Vagina (tissue), 2 donors: ENCODE measurements around the gene AWAT1.

Source experiments
- POLR2AphosphoS5 ChIP-seq, 2 donors: sonication (generic); formaldehyde crosslinking; IDR thresholded peaks; one replicate each; pipeline ENCODE4 v1.9.0; 2017; ENCODE audit warnings: antibody characterized with exemption in 2 of 2, mild to moderate bottlenecking in 2 of 2, low read depth in 1 of 2; ENCODE audit not compliant: insufficient read depth in 1 of 2
- TF ChIP-seq, protein P1 (sequence below), 3 experiments: fragments of 450-650 bp in 2 of 3; fragments of 200-600 bp in 1 of 3; sonication (generic) in 1 of 3; IDR thresholded peaks; one replicate each; pipeline ENCODE4 v1.5.1; 2017 to 2019; ENCODE audit warnings: antibody characterized with exemption in 3 of 3, mild to moderate bottlenecking in 2 of 3, moderate library complexity in 2 of 3

DNA sequence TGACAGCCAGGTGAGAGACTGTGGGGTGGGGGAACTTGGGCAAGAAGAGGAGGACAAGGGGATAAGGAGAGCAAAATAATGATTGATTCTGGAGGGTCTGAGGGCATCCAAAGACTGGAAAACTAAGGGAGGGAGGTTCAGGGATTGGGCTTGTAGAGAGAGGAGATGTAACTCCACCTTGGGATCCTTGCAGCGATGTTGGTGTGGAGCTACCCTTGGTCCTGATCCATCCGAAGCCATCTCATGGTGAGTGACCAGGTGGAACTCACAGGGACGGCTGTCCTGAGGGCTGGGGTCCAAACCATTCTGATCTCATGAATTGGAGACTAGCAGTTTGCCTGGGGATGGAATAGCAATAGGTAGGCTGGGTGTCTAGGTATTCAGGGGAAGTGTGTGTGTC, 46.1 kb downstream of the AWAT1 start:
- TF ChIP-seq POLR2AphosphoS5 (IDR thresholded peaks at IDR 0.05; ENCODE audit: insufficient read depth in 1 of 2, low read depth in 1 of 2), result no peak
- TF ChIP-seq, protein P1, sequence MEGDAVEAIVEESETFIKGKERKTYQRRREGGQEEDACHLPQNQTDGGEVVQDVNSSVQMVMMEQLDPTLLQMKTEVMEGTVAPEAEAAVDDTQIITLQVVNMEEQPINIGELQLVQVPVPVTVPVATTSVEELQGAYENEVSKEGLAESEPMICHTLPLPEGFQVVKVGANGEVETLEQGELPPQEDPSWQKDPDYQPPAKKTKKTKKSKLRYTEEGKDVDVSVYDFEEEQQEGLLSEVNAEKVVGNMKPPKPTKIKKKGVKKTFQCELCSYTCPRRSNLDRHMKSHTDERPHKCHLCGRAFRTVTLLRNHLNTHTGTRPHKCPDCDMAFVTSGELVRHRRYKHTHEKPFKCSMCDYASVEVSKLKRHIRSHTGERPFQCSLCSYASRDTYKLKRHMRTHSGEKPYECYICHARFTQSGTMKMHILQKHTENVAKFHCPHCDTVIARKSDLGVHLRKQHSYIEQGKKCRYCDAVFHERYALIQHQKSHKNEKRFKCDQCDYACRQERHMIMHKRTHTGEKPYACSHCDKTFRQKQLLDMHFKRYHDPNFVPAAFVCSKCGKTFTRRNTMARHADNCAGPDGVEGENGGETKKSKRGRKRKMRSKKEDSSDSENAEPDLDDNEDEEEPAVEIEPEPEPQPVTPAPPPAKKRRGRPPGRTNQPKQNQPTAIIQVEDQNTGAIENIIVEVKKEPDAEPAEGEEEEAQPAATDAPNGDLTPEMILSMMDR (IDR thresholded peaks at IDR 0.05), result no peak
